DMS79 treated with DMSO at 0.1 percent for 48 hours (cell line): ENCODE results near the gene CELSR1.
A peak's percentile ranks its signal among the peaks of the same experiment; 100 is the strongest.
"Not testable (repeated sequence)": the region's sequence is repeated elsewhere in the genome, so short reads cannot be mapped to it uniquely, and the experiment has no call there.

ENCODE experiments used
- DNase-seq: peaks from one replicate; lab custom pipeline; 2025; lab: John Stamatoyannopoulos, UW

CELSR1 gene

DNA sequence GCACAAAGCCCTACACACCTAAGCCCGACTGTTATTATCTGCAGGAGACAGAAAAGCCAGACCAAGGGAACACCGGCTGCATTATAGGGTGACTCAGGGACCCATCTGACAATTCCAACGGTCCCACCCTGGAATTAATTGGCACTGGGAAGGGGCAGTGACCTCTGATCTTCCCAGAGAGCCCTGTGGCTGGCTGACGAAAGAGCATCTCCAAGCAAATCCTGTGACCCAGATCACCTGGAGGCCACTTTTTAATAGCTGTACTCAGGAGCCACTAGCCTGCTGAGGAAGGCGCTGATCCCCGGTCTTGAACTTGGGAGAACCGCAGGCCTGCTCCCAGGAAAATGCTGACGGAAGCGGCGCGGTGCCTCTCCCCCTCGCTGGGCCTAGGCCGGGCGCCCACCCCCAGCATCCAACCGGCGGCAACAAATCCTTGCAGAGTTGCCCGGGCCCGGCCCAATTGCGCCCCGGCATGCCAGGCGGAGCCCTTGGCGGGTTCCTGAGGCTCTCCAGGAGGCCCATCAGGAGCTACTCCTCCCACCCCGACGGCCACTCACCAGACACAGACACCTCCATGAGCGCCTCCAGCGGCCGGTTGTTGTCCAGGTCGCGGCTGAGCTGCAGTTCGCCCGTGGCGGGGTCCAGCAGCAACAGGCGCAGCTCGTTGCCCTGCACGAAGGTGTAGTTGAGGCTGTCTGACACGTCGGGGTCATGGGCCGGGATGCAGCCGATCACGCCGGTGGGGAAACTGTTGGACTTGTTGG, 4.2 kb downstream of the CELSR1 start:
- DNase-seq = no peak

DNA sequence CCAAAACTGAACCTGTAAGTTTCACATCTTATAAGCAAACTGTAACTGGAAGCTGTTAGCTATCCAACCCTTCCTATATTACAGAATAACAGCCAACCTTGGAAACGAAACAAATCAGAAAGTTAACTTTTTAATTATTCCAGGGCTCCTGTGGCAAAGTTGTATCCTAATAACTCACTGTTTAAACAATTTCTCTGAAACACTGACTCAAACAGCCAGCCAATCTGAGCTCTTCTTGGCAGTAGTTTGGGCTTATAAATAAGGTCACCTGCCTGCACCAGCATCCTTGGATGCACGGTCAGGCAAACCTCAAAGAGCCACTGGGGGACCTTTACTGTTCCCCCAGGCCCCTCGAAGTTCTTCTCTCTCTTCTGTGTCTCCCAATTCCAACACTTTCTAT, 5.0 kb downstream of the CELSR1 start:
- no peak for DNase-seq

DNA sequence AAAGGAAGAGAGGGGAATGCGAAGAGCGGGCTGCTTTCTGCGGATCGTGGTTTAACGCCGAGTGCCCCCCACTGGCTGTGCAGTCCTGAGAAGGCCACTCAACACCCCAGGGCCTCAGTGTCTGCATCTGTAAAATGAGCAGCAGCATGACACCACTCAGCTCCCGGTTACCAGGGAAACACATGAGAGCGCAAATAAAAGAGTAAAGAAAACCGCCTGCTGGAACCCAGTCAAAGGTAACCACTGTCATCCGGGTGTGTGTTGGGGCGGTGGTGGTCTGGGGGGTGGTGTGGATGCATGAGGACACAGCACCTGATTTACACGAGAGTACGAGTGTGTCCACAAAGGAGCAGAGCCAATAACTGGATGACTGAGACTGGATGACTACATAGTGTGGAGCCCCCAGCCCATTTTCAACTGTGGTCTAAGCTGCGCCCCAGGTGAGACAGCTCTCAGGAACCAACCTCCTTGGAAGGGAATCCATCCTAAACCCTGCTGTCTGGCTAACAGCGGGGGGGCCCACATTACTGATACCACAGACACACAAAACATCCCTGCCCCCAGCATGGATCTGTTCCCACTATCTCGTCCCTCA, 5.7 kb downstream of the CELSR1 start:
- no peak for DNase-seq

DNA sequence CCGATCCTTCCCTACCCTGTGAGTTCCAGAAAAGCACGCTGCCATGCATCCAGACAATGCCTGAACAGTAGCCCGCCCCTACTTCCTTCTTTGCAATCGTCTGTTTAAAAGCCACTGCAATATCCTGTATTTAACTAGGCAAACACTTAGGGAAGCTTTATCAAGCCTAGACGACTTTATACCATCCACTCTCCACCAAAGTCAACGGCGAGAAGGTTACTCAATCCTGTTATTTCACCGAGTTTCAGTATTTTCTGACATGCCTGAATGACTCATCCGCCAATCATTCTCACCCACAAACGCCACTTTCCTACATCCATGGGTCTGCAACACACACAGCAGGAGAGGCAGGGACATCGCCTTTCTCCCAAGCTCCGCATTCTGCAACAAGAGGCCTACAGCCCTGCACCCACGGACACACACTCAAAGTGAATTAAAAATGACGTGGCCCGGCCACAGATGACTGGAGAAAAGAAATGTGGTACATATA, 9.3 kb downstream of the CELSR1 start:
- DNase-seq = peak; percentile 37

DNA sequence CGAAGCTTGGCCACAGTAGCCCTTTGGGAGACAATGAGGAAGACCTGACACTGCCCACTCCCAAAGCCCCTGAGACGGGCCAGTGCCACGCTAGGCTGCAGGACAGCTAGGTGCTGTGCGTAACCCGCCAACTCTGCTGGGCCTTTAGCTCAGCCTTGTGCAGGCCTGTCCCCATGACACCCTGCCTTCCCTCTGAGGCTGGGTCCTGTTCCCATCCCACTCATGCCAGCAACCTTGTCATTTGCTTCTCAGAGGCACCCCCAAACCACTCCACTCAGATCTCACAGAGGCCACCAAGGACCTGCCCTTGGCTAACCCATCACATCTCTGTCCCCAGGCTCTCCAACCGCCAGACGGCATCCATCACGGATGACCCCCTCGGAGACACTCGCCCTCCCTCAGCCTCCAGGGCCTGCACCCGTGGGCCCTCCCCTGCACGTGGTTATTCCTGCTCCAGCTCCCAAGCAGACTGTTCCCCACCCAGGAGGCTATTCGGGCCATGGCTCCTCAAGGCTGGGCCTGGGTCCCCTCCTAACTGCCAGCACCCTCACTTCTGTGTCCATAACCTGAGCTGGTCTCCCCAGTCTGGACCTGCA, 11.1 kb downstream of the CELSR1 start:
- no peak for DNase-seq

DNA sequence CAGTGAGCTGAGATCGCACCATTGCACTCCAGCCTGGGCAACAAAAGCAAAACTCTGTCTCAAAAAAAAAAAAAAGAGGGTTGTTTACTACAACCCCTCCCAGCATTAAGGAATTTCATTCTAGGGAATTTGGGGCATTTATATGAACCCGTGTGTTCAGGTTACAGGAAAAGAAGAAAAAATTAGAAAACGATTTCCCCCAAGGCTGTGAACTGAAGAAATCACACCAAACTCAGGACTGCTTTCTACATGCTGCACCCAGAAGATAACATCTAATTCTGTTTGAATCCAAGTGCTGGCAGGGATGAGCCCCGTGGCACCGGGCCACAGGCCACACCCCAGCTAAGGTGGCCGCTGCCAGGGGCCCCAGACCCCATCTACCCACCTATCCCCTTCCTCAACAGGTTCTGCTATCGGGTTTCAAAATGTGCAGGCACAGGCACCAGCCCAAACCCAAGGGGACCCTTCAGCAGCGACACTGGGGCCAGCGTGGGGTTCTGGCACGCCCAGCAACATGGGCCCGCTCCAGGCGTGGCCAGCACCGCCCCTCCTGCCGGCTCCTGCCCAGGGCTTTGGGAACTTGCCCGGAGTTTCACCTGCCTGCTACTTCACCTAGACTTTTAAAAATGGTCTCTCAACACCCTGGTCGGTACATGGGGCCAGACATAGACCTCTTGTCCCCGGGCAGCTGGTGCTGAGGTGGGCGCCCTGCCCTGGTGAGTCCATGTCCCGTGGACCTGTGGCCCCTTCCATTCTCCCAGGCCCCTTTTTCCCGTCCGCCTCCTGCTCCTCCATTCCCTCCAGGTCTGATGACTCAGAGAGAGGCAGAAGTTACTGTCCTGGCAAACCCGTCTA, 11.8 kb downstream of the CELSR1 start:
- DNase-seq = no peak

DNA sequence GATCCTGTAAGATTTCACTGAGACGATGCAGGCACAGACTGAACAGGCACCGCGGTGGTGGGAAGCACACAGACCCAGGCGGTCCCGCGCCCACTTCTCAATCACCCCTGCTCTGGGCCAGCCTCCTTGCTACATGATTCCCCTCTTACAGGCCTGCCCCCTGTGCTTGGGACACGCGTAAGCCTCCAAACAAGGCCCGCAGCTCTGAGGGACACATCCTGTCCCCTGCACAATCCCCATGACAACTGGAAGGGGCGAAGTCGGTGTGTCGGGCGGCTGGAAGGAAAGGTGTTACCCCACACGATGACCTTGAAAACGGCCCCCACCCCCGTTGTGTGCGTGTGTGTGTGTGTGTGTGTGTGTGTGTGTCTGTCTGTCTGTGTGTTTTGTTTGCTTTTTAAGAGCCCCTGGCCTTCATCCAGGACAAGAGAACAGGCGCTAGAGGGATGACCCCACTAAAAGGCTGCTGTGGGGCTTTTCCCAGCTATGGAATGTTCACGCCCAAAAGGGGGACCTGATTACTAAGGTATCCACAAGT, 13.1 kb downstream of the CELSR1 start:
- DNase-seq = no peak

DNA sequence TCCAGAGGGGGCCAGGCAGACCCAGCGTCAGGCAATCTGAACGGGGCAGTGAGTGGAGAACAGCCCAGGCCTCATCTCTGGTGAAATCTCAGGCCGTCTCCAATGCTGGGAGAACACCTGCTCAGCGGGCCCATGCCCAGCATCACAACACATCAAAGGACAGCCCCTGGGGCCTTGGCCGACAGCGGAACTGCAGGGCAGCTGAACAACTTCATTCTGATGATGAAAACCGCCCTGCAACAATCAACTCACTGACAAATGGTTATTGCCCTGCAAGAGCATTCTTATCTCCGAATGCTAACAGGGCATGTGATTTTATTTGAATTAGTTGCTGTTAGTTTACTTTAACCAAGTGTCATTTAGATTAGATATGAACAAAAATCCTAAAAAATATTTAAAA, 14.6 kb downstream of the CELSR1 start:
- DNase-seq = no peak

DNA sequence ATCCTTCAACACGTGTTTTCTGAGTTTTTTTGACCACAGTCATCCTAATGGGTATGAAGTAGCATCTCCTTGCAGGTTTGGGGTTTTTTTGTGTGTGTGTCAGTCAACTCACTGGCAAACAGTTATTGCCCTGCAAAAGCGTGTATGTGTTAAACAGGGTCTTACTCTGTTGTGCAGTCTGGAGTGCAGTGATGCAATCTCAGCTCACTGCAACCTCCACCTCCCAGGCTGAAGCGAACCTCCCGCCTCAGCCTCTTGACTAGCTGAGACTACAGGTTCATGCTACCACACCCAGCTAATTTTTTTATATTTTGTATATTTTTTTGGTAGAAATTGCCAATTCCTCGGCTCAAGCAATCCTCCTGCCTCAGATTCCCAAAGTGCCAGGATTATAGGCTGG, 15.4 kb downstream of the CELSR1 start:
- no peak for DNase-seq

DNA sequence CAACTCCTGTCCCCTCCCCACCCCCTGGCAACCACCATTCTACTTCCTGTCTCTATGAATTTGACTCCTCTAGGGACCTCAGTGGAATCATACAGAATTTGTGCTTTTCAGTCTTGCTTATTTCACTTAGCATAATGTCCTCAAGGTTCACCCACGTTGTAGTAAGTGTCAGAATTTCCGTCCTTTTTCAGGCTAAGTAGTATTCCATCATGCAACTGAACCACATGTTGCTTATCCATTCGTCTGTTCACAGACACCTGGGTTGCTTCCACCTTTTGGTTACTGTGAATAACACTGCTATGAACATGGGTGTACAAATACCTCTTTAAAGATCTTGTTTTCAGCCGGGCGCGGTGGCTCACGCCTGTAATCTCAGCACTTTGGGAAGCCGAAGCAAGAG, 16.5 kb downstream of the CELSR1 start:
- no peak for DNase-seq

DNA sequence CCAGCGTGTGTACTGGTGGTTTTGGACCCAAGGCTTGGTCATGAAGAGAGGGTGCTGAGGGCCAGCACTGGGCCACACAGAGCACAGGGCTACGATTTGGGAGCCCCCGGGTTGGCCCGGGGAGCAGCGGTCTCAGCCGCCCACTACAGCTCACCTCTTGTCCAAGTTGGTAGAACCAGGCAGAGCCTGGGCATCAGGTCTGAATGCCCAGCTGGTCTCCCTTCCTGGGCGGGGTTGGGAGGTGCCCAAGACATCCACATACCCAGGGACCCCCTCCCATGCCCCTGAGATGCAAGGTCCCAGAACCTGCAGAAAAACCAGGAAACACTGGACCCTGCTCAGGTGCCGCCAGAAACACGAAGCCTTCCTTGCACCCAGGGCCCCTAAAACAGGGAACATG, 18.0 kb downstream of the CELSR1 start:
- DNase-seq = no peak

DNA sequence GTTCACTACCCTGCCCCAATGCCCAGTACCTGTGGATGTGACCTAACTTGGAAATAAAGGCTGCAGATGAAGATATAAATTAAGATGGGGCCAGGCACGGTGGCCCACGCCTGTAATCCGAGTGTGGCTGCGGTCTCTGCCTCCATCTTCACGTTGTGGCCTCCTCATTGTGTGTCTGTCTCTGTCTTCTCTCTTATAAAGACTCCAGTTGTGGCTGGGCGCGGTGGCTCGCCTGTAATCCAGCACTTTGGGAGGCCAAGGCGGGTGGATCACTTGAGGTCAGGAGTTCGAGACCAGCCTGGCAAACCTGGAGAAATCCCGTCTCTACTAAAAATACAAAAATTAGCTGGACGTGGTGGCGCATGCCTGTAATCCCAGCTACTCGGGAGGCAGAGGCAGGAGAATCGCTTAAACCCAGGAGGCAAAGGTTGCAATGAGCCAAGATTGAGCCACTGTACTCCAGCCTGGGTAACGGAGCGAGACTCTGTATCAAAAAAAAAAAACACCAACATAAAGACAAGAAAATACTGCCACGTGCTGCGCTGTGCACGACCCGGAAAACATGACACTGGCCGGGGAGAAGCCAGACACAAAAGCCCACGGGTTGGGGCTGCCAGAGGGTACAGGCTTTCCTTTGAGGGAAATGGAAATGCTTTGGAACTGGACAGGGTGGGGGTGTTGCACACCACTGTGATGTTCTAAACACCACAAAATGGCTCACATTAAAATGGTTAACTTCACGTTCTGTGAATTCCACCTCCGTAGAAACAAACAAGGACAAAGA, 18.7 kb downstream of the CELSR1 start:
- DNase-seq = no peak

DNA sequence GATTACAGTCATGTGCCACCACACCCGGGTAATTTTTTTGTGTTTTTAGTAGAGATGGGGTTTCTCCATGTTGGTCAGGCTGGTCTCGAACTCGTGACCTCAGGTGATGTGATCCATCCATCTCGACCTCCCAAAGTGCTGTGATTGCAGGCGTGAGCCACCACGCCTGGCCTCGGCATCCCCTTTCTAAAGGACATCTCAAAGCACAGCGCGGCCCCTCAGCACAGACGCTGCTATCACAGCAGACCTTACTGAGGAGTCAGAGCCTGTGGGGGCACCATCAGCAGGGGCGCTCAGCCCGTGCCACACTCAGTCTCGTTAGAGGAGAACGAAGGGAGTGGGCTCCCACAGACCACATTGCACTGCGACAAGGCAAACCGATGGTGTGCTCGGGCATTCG, 19.4 kb downstream of the CELSR1 start:
- no peak for DNase-seq

DNA sequence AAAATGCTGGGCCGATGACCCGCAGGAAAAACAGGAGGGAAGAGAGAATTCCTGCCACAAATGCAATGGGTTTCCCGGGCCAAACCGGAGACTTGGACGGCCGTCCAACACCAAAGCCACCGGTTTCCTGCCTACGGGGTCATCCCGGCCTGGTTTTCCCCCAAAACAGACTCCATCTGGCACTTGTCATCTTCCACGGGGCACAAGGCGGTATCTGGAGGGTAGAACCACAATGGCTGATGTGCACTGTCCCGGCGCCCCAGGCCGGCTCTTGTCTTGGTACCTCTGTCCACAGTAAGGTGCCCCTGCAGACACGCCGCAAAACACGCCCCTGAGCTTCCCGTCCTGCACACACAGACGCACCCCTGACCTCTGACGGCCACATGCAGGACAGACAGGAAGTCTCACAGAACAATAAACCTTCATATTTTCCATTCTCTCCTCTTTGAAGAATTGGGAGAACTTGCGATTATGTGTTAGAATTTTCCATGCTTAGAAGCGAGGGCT, 20.1 kb downstream of the CELSR1 start:
- no peak for DNase-seq

DNA sequence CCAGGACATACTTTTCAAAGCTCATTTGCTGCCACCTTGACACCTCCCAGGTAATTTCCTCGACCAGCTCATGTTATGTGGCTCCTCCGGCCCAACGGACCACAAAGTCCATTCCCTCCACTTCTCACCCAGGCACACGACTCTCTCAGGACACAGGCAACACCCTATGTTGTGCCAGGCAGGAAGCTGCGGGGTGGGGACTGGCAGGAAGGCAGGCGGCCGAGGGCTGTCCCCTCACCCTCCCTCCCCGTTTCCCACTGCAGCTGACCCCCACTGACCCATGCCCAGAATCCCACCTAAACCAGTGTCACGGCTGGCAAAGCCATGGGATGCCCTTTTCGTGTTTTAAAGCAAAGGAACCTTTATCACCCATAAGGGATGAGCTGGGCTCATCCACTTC, 20.8 kb downstream of the CELSR1 start:
- no peak for DNase-seq

DNA sequence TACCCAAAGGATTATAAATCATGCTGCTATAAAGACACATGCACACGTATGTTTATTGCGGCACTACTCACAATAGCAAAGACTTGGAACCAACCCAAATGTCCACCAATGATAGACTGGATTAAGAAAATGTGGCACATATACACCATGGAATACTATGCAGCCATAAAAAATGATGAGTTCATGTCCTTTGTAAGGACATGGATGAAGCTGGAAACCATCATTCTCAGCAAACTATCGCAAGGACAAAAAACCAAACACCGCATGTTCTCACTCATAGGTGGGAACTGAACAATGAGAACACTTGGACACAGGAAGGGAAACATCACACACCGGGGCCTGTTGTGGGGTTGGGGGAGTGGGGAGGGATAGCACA, 21.3 kb downstream of the CELSR1 start:
- not testable (repeated sequence) for DNase-seq

DNA sequence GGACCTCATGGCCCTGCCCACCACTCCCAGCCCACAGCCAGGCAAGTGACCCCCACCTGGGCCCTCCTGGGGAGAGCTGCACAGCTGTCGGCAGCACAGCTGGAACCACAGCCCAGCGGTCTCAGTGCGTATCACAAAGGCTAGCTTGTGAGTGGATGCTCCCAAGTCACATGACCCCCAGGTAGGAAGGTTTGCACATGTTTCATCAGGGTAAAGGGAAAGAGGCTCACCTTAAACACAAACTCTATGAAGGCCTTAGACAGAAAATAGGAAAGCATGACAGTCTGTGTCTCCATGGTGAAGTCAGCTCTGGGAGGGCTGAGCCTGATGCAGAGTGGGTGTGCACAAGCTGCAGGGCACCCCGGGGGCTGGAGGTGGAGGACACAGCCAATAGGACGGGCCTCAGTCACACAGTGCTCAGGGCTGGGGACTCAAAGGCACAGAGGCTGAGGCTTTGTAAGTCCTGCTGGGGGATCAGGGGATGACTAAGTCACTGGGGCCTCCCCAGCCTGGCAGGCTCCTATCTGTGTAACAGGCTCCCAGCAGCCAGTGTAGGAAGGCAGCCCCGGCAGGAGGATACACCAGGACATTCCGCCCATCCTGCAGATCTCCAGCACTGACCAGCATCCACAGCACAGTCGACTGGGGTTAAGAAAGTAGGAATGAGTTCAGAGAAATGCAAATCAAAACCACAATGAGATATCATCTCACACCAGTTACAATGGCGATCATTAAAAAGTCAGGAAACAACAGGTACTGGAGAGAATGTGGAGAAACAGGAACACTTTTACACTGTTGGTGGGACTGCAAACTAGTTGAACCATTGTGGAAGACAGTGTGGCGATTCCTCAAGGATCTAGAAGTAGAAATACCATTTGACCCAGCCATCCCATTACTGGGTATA, 22.0 kb downstream of the CELSR1 start:
- no peak for DNase-seq

DNA sequence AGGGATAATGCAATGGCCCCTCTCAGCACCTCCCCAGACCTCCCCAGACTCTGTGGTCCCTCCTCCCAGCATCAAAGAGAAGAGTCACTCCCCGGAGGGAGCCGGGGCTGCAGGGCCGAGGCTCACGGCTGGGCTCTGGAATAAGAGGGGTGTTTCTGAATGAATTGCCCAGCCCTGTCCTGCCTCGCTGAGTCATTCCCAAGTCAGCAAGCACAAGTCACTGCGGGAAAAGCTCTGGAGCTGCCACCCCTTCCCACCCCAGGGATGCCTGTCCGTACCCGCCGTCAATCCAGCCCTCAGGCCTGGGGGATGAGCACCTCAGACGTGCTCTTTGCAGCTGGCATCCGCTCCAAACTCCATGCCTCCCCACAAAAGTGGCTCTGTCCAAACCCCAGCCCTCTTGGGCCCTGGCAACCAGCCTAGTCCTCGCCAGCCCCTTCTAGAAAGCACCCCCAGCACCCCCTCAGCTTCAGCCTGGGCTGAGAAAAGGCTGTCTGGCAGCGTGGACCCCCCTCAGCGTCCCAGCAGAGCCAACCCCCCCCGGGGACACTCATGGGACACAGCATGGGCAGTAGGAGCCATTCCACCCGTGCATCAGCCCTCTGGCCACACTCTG, 22.7 kb downstream of the CELSR1 start:
- DNase-seq = no peak

DNA sequence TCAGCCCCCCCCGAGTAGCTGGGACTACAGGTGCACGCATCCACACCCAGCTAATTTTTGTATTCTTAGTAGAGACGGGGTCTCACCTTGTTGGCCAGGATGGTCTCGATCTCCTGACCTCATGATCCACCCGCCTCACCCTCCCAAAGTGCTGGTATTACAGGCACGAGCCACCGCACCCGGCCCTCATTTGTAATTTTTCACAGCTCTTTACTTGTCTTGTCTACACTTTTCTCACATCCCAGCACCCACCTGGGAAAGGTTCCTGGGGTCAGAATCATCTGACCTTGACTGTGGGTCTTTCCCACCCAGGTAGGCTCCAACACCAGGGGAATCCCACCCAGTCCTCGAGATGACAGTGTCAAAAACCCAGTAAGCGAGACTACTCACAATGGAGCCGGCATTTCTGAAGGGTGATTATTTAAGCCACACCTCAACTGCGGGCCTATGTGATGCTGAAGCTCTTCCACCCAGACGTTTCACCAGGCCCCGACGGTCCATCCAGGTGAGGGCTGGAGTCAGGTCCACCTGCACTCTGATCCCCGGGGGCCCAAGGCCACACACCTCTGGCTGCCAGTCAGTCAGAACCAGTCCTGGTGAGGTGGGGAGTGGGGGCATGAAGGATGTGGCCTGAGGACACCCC, 23.4 kb downstream of the CELSR1 start:
- no peak for DNase-seq
